PFSK-1 (cell line): ENCODE measurements around the gene LAMB1.

Experiments used
- POLR2AphosphoS5 ChIP-seq: IDR thresholded peaks from 2 replicates; pipeline ENCODE4 v1.6.1; 2012; ENCODE audit warnings: low read depth, mild to moderate bottlenecking, control low read depth, low read length, moderate library complexity
- SIN3A ChIP-seq: IDR thresholded peaks from 2 replicates; pipeline ENCODE4 v1.6.1; 2012; ENCODE audit warnings: mild to moderate bottlenecking, low read length, moderate library complexity, borderline replicate concordance; ENCODE audit not compliant: insufficient read depth
- TF ChIP-seq, protein P1 (sequence below), 2 experiments: IDR thresholded peaks; 2 replicates each; pipeline versions ENCODE4 v1.6.1 to v1.8.0; 2011 to 2012; ENCODE audit warnings: low read depth in 2 of 2, low read length in 2 of 2, control low read depth in 1 of 2, inconsistent platforms in 1 of 2, mild to moderate bottlenecking in 1 of 2, moderate library complexity in 1 of 2; ENCODE audit not compliant: insufficient read depth in 1 of 2

DNA sequence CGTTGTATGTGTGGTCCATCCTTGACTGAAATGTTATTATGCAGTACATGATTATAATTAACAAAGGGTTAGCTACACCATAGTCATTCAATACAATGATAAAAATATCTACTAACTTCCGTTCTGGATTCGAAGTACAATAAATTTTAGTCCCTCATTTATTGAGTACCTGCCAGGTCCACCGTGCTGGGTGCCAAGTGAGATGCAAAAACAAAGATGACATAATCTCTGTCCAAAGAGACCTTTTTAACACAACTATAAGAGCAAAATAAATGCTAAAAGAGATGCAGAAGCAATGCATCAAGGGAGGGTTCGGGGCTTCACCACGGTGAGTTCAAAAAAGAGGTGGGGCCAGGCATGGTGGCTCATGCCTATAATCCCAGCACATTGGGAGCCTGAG, 33.1 kb downstream of the LAMB1 start:
- TF ChIP-seq, protein P1, sequence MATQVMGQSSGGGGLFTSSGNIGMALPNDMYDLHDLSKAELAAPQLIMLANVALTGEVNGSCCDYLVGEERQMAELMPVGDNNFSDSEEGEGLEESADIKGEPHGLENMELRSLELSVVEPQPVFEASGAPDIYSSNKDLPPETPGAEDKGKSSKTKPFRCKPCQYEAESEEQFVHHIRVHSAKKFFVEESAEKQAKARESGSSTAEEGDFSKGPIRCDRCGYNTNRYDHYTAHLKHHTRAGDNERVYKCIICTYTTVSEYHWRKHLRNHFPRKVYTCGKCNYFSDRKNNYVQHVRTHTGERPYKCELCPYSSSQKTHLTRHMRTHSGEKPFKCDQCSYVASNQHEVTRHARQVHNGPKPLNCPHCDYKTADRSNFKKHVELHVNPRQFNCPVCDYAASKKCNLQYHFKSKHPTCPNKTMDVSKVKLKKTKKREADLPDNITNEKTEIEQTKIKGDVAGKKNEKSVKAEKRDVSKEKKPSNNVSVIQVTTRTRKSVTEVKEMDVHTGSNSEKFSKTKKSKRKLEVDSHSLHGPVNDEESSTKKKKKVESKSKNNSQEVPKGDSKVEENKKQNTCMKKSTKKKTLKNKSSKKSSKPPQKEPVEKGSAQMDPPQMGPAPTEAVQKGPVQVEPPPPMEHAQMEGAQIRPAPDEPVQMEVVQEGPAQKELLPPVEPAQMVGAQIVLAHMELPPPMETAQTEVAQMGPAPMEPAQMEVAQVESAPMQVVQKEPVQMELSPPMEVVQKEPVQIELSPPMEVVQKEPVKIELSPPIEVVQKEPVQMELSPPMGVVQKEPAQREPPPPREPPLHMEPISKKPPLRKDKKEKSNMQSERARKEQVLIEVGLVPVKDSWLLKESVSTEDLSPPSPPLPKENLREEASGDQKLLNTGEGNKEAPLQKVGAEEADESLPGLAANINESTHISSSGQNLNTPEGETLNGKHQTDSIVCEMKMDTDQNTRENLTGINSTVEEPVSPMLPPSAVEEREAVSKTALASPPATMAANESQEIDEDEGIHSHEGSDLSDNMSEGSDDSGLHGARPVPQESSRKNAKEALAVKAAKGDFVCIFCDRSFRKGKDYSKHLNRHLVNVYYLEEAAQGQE (IDR thresholded peaks at IDR 0.05; ENCODE audit: insufficient read depth in 1 of 2, low read depth in 2 of 2, low read length in 2 of 2), result no peak
- TF ChIP-seq POLR2AphosphoS5 (no peak), SIN3A (no peak)
